NB4 (cell line): ENCODE measurements around the gene RPS6KC1.

ENCODE experiments used
- POLR2A ChIP-seq: IDR thresholded peaks from 2 replicates; pipeline ENCODE4 v1.6.1; 2011; ENCODE audit warnings: mild to moderate bottlenecking; ENCODE audit not compliant: insufficient read length; ENCODE audit errors: extremely low read depth
- TF ChIP-seq, protein P1 (sequence below): IDR thresholded peaks from one replicate; pipeline ENCODE4 v1.5.1; 2012; ENCODE audit warnings: low read depth, low read length
- TF ChIP-seq, protein P2 (sequence below): IDR thresholded peaks from 2 replicates; pipeline ENCODE4 v1.6.1; 2011; ENCODE audit warnings: low read depth, low read length

DNA sequence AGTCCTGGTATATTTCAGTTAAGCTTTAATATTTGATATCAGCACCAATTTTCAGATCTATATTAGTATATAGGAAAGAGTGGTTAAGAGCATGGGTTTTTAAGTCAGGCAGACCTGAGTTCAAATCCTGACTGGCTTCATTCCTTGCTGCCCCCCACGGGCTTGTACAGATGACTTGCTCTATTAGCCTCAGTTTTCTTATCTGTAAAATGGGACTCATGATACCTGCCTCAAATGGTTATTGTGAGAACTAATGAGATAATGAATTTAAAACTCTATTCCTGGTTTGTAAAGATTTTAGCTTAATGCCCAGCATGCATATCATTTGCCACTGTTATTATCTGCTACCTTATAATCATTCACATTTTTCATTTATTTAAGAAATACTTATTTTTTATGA lies 264.5 kb downstream of the RPS6KC1 start:
- TF ChIP-seq, protein P1, sequence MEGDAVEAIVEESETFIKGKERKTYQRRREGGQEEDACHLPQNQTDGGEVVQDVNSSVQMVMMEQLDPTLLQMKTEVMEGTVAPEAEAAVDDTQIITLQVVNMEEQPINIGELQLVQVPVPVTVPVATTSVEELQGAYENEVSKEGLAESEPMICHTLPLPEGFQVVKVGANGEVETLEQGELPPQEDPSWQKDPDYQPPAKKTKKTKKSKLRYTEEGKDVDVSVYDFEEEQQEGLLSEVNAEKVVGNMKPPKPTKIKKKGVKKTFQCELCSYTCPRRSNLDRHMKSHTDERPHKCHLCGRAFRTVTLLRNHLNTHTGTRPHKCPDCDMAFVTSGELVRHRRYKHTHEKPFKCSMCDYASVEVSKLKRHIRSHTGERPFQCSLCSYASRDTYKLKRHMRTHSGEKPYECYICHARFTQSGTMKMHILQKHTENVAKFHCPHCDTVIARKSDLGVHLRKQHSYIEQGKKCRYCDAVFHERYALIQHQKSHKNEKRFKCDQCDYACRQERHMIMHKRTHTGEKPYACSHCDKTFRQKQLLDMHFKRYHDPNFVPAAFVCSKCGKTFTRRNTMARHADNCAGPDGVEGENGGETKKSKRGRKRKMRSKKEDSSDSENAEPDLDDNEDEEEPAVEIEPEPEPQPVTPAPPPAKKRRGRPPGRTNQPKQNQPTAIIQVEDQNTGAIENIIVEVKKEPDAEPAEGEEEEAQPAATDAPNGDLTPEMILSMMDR, result no peak
- TF ChIP-seq, protein P2, sequence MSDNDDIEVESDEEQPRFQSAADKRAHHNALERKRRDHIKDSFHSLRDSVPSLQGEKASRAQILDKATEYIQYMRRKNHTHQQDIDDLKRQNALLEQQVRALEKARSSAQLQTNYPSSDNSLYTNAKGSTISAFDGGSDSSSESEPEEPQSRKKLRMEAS, result no peak
- TF ChIP-seq POLR2A, result no peak
